Right cardiac atrium (tissue), 5 donors: ENCODE measurements around the gene ABHD17C. TPM values are rescaled to one million over a fixed set of nuclear protein-coding genes. Genes with fewer than 3 reads are reported as not detected.
A peak's percentile ranks its signal among the peaks of the same experiment; 100 is the strongest.

Experiments used
- ATAC-seq, 2 donors: fragments of 200-7000 bp; cut with Tn5 transposase; one replicate each; pipeline versions ENCODE4 v1.8.0 to v1.9.1; 2020; ENCODE audit warnings: moderate library complexity in 2 of 2, mild to moderate bottlenecking in 1 of 2
- DNase-seq, 3 donors: peaks; one replicate each; pipeline ENCODE4 v3.0.0-alpha.2; 2020
- H3K27ac ChIP-seq: one replicate; pipeline ENCODE4 v1.5.1; 2013; ENCODE audit warnings: mild to moderate bottlenecking, low read length, control low read depth, moderate library complexity
- H3K27me3 ChIP-seq: one replicate; pipeline ENCODE4 v1.6.1; 2013; ENCODE audit not compliant: control insufficient read depth, insufficient read depth
- H3K4me1 ChIP-seq: one replicate; pipeline ENCODE4 v1.6.1; 2013; ENCODE audit warnings: low read length; ENCODE audit not compliant: control insufficient read depth, insufficient read depth
- H3K4me3 ChIP-seq: one replicate; pipeline ENCODE4 v1.5.1; 2013; ENCODE audit warnings: low read length, control low read depth
- H3K9me3 ChIP-seq: one replicate; pipeline ENCODE4 v1.6.1; 2013; ENCODE audit warnings: low read length; ENCODE audit not compliant: control insufficient read depth
- WGBS: extraction: QIAGEN DNeasy Blood & Tissue Kit; methylation state at CpG from one replicate; pipeline ENCODE4 v1.1.7; 2013; 5-methylcytosine and 5-hydroxymethylcytosine counted together
- intact Hi-C, 4 donors: fragments of 100-400 bp; cut with DNase I; formaldehyde crosslinking; loops; one replicate each; pipeline versions ENCODE4 v1.11.0 to v1.14.0; 2022 to 2023
- polyA plus RNA-seq: library from polyadenylated mRNA; stranded (reverse); fragments of 200-250 nt; gene quantifications from one replicate; pipeline ENCODE4 v1.2.3, GENCODE V29; 2013
- total RNA-seq, 4 donors: library from RNA; stranded (reverse); fragmentation: NEBNext Ultra II Directional; extraction: Animal tissue kit (Norgen Biotek cat#: 25700); gene quantifications; one replicate each; pipeline ENCODE4 v1.2.1, GENCODE V29; 2021
- donor health status: healthy with polysubstance abuse.
- donor health status: DM: no; HTN: yes; CAD: no.
- donor health status: DM: no; HTN: no; CAD: no.
- donor health status: DM: no; HTN: yes; CAD: no; lungs with severe emphysema.
- donor health status: DM: yes; HTN: yes; CAD: no.

Gene ABHD17C
- total and polyA plus RNA-seq, 5 donors: 2.6 to 6.2 (median 5.3) TPM

- Histone ChIP-seq H3K4me1 (no peaks in the 10 kb centered on the region), H3K9me3 (no peaks in the 10 kb centered on the region), H3K27me3 (no peaks in the 10 kb centered on the region), H3K4me3 (no peak overlapping the region), H3K27ac (no peak overlapping the region)
- ATAC-seq (no peak), DNase-seq (no peak)
- WGBS: 79% methylated on average over 3 of the region's 3 CpGs
- intact Hi-C loops: no loop called here
These were observed 69.4 kb downstream of the ABHD17C start for GRCh38 chr15:80764535-80764934.

- ATAC-seq: no peak
- WGBS: 94% methylated on average over 3 of the region's 3 CpGs
These were observed 71.2 kb downstream of the ABHD17C start for GRCh38 chr15:80766275-80766674.

GRCh38 chr15:80768158-80768557, 73.0 kb downstream of the ABHD17C start:
- intact Hi-C loops: no loop called here
- DNase-seq (no peak), ATAC-seq (no peak)
- Histone ChIP-seq H3K27me3 (no peaks in the 10 kb centered on the region), H3K4me1 (no peaks in the 10 kb centered on the region), H3K27ac (no peak overlapping the region), H3K9me3 (no peaks in the 10 kb centered on the region), H3K4me3 (no peak overlapping the region)
- WGBS: 91% methylated on average over 1 of the region's 1 CpG

More at GRCh38 chr15:80766275-80766674, 71.2 kb downstream of the ABHD17C start:
- intact Hi-C loops: no loop called here
- H3K27ac ChIP-seq: no peak overlapping the region
- no peak overlapping the region for H3K4me3 ChIP-seq
- no peaks in the 10 kb centered on the region for H3K27me3 ChIP-seq
- no peaks in the 10 kb centered on the region for H3K4me1 ChIP-seq
- no peaks in the 10 kb centered on the region for H3K9me3 ChIP-seq
- DNase-seq: no peak

- 85% methylated on average over 7 of the region's 7 CpGs for WGBS
These were observed 74.2 kb downstream of the ABHD17C start for GRCh38 chr15:80769153-80769828.

GRCh38 chr15:80769829-80770705, 75.0 kb downstream of the ABHD17C start:
- ATAC-seq (no peak), DNase-seq (no peak)
- H3K4me1 ChIP-seq: no peaks in the 10 kb centered on the region
- no peaks in the 10 kb centered on the region for H3K9me3 ChIP-seq
- intact Hi-C loops: loop anchor here in 3 of 4 donors (10.0 kb wide), 3 partner anchors 135 to 315 kb away; no protein-coding TSS in a partner anchor
- no peaks in the 10 kb centered on the region for H3K27me3 ChIP-seq
- H3K4me3 ChIP-seq: no peak overlapping the region
- H3K27ac ChIP-seq: no peak overlapping the region
- WGBS: 74% methylated on average over 7 of the region's 7 CpGs

More at GRCh38 chr15:80769153-80769828, 74.2 kb downstream of the ABHD17C start:
- Histone ChIP-seq H3K4me3 (no peak overlapping the region), H3K27me3 (no peaks in the 10 kb centered on the region), H3K4me1 (no peaks in the 10 kb centered on the region), H3K27ac (no peak overlapping the region), H3K9me3 (no peaks in the 10 kb centered on the region)
- intact Hi-C loops: no loop called here
- ATAC-seq (no peak), DNase-seq (no peak)

GRCh38 chr15:80773122-80773551, 78.0 kb downstream of the ABHD17C start:
- Histone ChIP-seq H3K4me1 (peaks cover 4% of the 10 kb centered on the region), H3K9me3 (no peaks in the 10 kb centered on the region), H3K4me3 (no peak overlapping the region), H3K27me3 (no peaks in the 10 kb centered on the region), H3K27ac (no peak overlapping the region)
- ATAC-seq: no peak
- 80% methylated on average over 8 of the region's 8 CpGs for WGBS
- intact Hi-C loops: loop anchor here in 3 of 4 donors (10.0 kb wide), 3 partner anchors 138 to 318 kb away; no protein-coding TSS in a partner anchor
- DNase-seq: no peak

GRCh38 chr15:80773792-80774352, 78.8 kb downstream of the ABHD17C start:
- Histone ChIP-seq H3K4me3 (no peak overlapping the region), H3K27ac (no peak overlapping the region), H3K9me3 (no peaks in the 10 kb centered on the region), H3K4me1 (peaks cover 4% of the 10 kb centered on the region), H3K27me3 (no peaks in the 10 kb centered on the region)
- intact Hi-C loops: loop anchor here in 3 of 4 donors (10.0 kb wide), 3 partner anchors 139 to 319 kb away; no protein-coding TSS in a partner anchor
- no peak for DNase-seq
- ATAC-seq: no peak
- 77% methylated on average over 5 of the region's 5 CpGs for WGBS

GRCh38 chr15:80774486-80774885, 79.4 kb downstream of the ABHD17C start:
- Histone ChIP-seq H3K27me3 (no peaks in the 10 kb centered on the region), H3K4me1 (peaks cover 4% of the 10 kb centered on the region), H3K9me3 (no peaks in the 10 kb centered on the region), H3K27ac (no peak overlapping the region), H3K4me3 (no peak overlapping the region)
- 64% methylated on average over 1 of the region's 1 CpG for WGBS
- DNase-seq: no peak
- intact Hi-C loops: loop anchor here in 3 of 4 donors (10.0 kb wide), 3 partner anchors 140 to 320 kb away; no protein-coding TSS in a partner anchor
- ATAC-seq: no peak

- no peak for ATAC-seq
These were observed 80.2 kb downstream of the ABHD17C start for GRCh38 chr15:80775338-80775737.

GRCh38 chr15:80776420-80777045, 81.4 kb downstream of the ABHD17C start:
- intact Hi-C loops: loop anchor here (2.0 to 10.0 kb wide), 8 partner anchors 142 to 322 kb away; no protein-coding TSS in a partner anchor
- H3K9me3 ChIP-seq: no peaks in the 10 kb centered on the region
- H3K4me1 ChIP-seq: peaks cover 6% of the 10 kb centered on the region
- peak overlapping the region; percentile 59 for H3K27ac ChIP-seq
- peak; percentile 58 to 79 (median 74) for DNase-seq
- ATAC-seq: peak; percentile 19 to 32
- no peaks in the 10 kb centered on the region for H3K27me3 ChIP-seq
- 32% methylated on average over 5 of the region's 5 CpGs for WGBS
- H3K4me3 ChIP-seq: no peak overlapping the region

More at GRCh38 chr15:80775338-80775737, 80.2 kb downstream of the ABHD17C start:
- no peak for DNase-seq
- intact Hi-C loops: loop anchor here (5.0 to 10.0 kb wide), 6 partner anchors 141 to 321 kb away; no protein-coding TSS in a partner anchor
- no peak overlapping the region for H3K27ac ChIP-seq
- 97% methylated on average over 3 of the region's 3 CpGs for WGBS
- peaks cover 4% of the 10 kb centered on the region for H3K4me1 ChIP-seq
- no peak overlapping the region for H3K4me3 ChIP-seq
- no peaks in the 10 kb centered on the region for H3K9me3 ChIP-seq
- no peaks in the 10 kb centered on the region for H3K27me3 ChIP-seq
